Heart left ventricle (tissue), 16 donors: ENCODE measurements around the gene CLEC12A. TPM values are rescaled to one million over a fixed set of nuclear protein-coding genes. Genes with fewer than 3 reads are reported as not detected.
A peak's percentile ranks its signal among the peaks of the same experiment; 100 is the strongest.

Experiments
- ATAC-seq, 4 donors: fragments of 200-7000 bp; cut with Tn5 transposase; one replicate each; pipeline ENCODE4 v1.9.1; 2020 to 2022; ENCODE audit warnings: moderate library complexity in 4 of 4, mild to moderate bottlenecking in 3 of 4, moderate number of reproducible peaks in 1 of 4
- DNase-seq, 5 donors: peaks; one replicate each; pipeline ENCODE4 v3.0.0-alpha.2; 2020
- H3K27ac ChIP-seq, 12 donors: fragments of 200-600 bp; sonication (generic) in 4 of 12; one replicate each; pipeline versions ENCODE4 v1.5.0 to v1.8.0; 2016 to 2022; ENCODE audit warnings: mild to moderate bottlenecking in 2 of 12
- H3K27me3 ChIP-seq, 9 donors: fragments of 200-600 bp; sonication (generic) in 2 of 9; one replicate each; pipeline versions ENCODE4 v1.5.1 to v1.8.0; 2016 to 2022; ENCODE audit warnings: mild to moderate bottlenecking in 3 of 9
- H3K36me3 ChIP-seq, 9 donors: fragments of 200-600 bp; sonication (generic) in 2 of 9; one replicate each; pipeline versions ENCODE4 v1.5.0 to v1.8.0; 2018 to 2022; ENCODE audit warnings: mild to moderate bottlenecking in 2 of 9
- H3K4me1 ChIP-seq, 12 donors: fragments of 200-600 bp; sonication (generic) in 4 of 12; one replicate each; pipeline versions ENCODE4 v1.5.0 to v1.8.0; 2016 to 2022; ENCODE audit warnings: mild to moderate bottlenecking in 3 of 12
- H3K4me3 ChIP-seq, 12 donors: fragments of 200-600 bp; sonication (generic) in 4 of 12; one replicate each; pipeline versions ENCODE4 v1.5.0 to v1.8.0; 2017 to 2022; ENCODE audit warnings: mild to moderate bottlenecking in 9 of 12, moderate library complexity in 4 of 12
- H3K9me3 ChIP-seq, 12 donors: fragments of 200-600 bp; sonication (generic) in 4 of 12; one replicate each; pipeline versions ENCODE4 v1.5.0 to v1.8.0; 2016 to 2022; ENCODE audit warnings: mild to moderate bottlenecking in 1 of 12
- CTCF ChIP-seq, 12 donors: fragments of 200-600 bp; sonication (generic) in 4 of 12; IDR thresholded peaks; one replicate each; pipeline versions ENCODE4 v1.5.0 to v1.8.0; 2018 to 2022; ENCODE audit warnings: antibody characterized with exemption in 12 of 12, mild to moderate bottlenecking in 5 of 12
- POLR2A ChIP-seq, 2 donors: fragments of 450-650 bp; IDR thresholded peaks; one replicate each; pipeline ENCODE4 v1.6.1; 2017; ENCODE audit warnings: antibody characterized with exemption in 2 of 2, mild to moderate bottlenecking in 2 of 2, moderate library complexity in 2 of 2
- WGBS, 4 donors: extraction: QIAGEN DNeasy Blood & Tissue Kit in 2 of 4; methylation state at CpG; one replicate each; pipeline versions ENCODE4 v1.1.5 to v1.1.7; 2013 to 2018; 5-methylcytosine and 5-hydroxymethylcytosine counted together
- intact Hi-C, 10 donors: fragments of 100-400 bp; cut with DNase I; formaldehyde crosslinking; loops; one replicate each; pipeline versions ENCODE4 v1.11.1 to v1.14.2; 2022
- polyA plus RNA-seq, 2 donors: library from polyadenylated mRNA; stranded (reverse); fragments of 200-250 nt; gene quantifications; one replicate each; pipeline ENCODE4 v1.2.3, GENCODE V29; 2013
- total RNA-seq, 9 donors: library from RNA; depleted of rRNA in 2 of 9; stranded (reverse); fragments of >200 nt in 2 of 9; fragmentation: NEBNext Ultra II Directional in 3 of 9; extraction: Animal tissue kit (Norgen Biotek cat#: 25700) in 3 of 9; gene quantifications; one replicate each; pipeline versions ENCODE4 v1.1.0 to v1.2.4, GENCODE V29; 2016 to 2023
- donor health status: ischemic (EF 13 %, LVEDD 7.1; RV severe dilation, severe dysfunction).
- donor health status: healthy with polysubstance abuse.
- donor health status: DM: no; HTN: yes; CAD: no.
- donor health status: DM: no; HTN: no; CAD: no.
- donor health status: ischemic (EF 25% LVEDD 6.9; RV normal size, moderate dysfunction).
- donor health status: ischemic (EF 25% LVEDD 5.7; RV mildly dilated, moderate dysfunction).
- donor health status: healthy.
- donor health status: DM: yes; HTN: yes; CAD: no.
- donor health status: ischemic (EF 35%, LVEDD 5.7; RV mildly dilated, moderate dysfunction).
- donor health status: nonischemic (EF 11% LVEDD 7.7; RV severe dilation, severe dysfunction).
- donor health status: DM: yes; HTN: yes; CAD: no.
- donor health status: PGD.
- donor health status: ischemic (EF 29% LVEDD 5.4; RV normal size, mild dysfunction).
- donor health status: nonischemic (EF 23%, LVEDD 6.1; RV moderate dilation, normal function).

CLEC12A gene
- total and polyA plus RNA-seq, 11 donors = 0.20 to 16.8 (median 1.1) TPM; not detected in 2

- no peak for DNase-seq
- 50 to 64% (median 51%) methylated on average over 18 to 19 of the region's 19 CpGs for WGBS, 4 donors
- ATAC-seq = no peak
- peaks cover 0 to 20% (median 0%) of the 10 kb centered on the region in 9 donors for H3K27me3 ChIP-seq
- no peak for TF ChIP-seq POLR2A (IDR thresholded peaks at IDR 0.05)
- H3K36me3 ChIP-seq = no peaks in the 10 kb centered on the region
- no peaks in the 10 kb centered on the region for H3K9me3 ChIP-seq
- peaks cover 0 to 16% (median 0%) of the 10 kb centered on the region in 12 donors for H3K4me1 ChIP-seq
- peak overlapping the region in 1 of 12 donors; percentile 3 for H3K4me3 ChIP-seq
- H3K27ac ChIP-seq = no peak overlapping the region
- intact Hi-C loops = no loop called here
These were observed 28.0 kb upstream of the CLEC12A start for GRCh38 chr12:9943240-9943639.

GRCh38 chr12:9944391-9944790 lies 26.8 kb upstream of the CLEC12A start:
- intact Hi-C loops = no loop called here
- ATAC-seq (no peak), DNase-seq (no peak)
- peaks cover 0 to 25% (median 0%) of the 10 kb centered on the region in 12 donors for H3K4me1 ChIP-seq
- H3K27me3 ChIP-seq = peaks cover 0 to 14% (median 0%) of the 10 kb centered on the region in 9 donors
- WGBS, 4 donors = 67 to 74% (median 68%) methylated on average over 2 of the region's 2 CpGs
- H3K27ac ChIP-seq = peak overlapping the region in 1 of 12 donors; percentile 49
- TF ChIP-seq CTCF (IDR thresholded peaks at IDR 0.05) (no peak), POLR2A (IDR thresholded peaks at IDR 0.05) (no peak)
- H3K9me3 ChIP-seq = no peaks in the 10 kb centered on the region
- no peak overlapping the region for H3K4me3 ChIP-seq
- no peaks in the 10 kb centered on the region for H3K36me3 ChIP-seq

GRCh38 chr12:9947674-9948073 lies 23.5 kb upstream of the CLEC12A start:
- TF ChIP-seq CTCF (IDR thresholded peaks at IDR 0.05) = no peak
- TF ChIP-seq POLR2A (IDR thresholded peaks at IDR 0.05) = no peak
- H3K4me3 ChIP-seq = no peak overlapping the region
- H3K27me3 ChIP-seq = peaks cover 0 to 3% (median 0%) of the 10 kb centered on the region in 9 donors
- WGBS, 4 donors = 71 to 83% (median 74%) methylated on average over 3 of the region's 3 CpGs
- peaks cover 0 to 44% (median 0%) of the 10 kb centered on the region in 12 donors for H3K4me1 ChIP-seq
- no peaks in the 10 kb centered on the region for H3K9me3 ChIP-seq
- intact Hi-C loops = no loop called here
- H3K36me3 ChIP-seq = no peaks in the 10 kb centered on the region
- peak overlapping the region in 1 of 12 donors; percentile 80 for H3K27ac ChIP-seq
- no peak for DNase-seq
- ATAC-seq = no peak

- Histone ChIP-seq H3K4me3 (no peak overlapping the region), H3K4me1 (peaks cover 0 to 44% (median 0%) of the 10 kb centered on the region in 12 donors), H3K36me3 (no peaks in the 10 kb centered on the region), H3K9me3 (no peaks in the 10 kb centered on the region), H3K27ac (peak overlapping the region in 1 of 12 donors; percentile 80), H3K27me3 (peaks cover 0 to 3% (median 0%) of the 10 kb centered on the region in 9 donors)
- DNase-seq (no peak), ATAC-seq (no peak)
- intact Hi-C loops = no loop called here
- no peak for TF ChIP-seq POLR2A (IDR thresholded peaks at IDR 0.05)
- no peak for TF ChIP-seq CTCF (IDR thresholded peaks at IDR 0.05)
- WGBS, 4 donors = 71 to 78% (median 76%) methylated on average over 3 of the region's 3 CpGs
These were observed 22.5 kb upstream of the CLEC12A start for GRCh38 chr12:9948606-9949296.
